NCI-H82 treated with DMSO at 0.1 percent for 48 hours (cell line): ENCODE measurements around the gene DNAJB13.

Experiments used
- DNase-seq: peaks from one replicate; lab custom pipeline; 2025; ENCODE audit not compliant: unreplicated experiment; lab: John Stamatoyannopoulos, UW

Gene DNAJB13

DNA sequence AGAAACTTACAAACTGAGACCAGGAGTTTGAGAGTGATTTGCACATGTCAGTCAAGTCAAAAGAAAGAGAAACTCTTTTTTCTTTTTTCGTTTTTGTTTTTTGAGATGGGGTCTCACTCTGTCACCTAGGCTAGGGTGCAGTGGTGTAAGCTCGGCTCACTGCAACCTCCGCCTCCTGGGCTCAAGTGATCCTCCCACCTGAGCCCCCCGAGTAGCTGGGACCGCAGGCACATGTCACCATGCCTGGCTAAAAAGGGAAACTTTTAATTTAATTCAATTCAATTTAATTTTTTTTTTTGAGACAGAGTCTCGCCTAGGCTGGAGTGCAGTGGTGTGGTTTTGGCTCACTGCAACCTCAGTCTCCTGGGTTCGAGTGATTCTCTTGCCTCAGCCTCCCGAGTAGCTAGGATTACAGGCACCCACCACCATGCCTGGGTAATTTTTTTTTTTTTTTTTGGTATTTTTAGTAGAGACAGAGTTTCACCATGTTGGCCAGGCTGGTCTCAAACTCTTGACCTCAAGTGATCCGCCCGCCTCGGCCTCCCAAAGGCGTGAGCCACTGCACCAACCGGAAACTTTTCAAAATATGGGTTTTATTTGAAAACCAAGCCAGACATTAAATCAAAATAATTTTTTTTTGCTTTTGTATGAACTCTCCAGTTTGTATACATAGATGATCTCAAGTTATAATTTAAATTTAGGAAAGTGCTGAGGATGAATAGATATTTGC is 48.2 kb downstream of the DNAJB13 start:
- no peak for DNase-seq

GRCh38 chr11:73999581-74000306 is 48.9 kb downstream of the DNAJB13 start:
- DNase-seq, result no peak

GRCh38 chr11:74000307-74001133 is 49.7 kb downstream of the DNAJB13 start:
- no peak for DNase-seq

- DNase-seq, result no peak
Observed at GRCh38 chr11:74001822-74002286, 51.0 kb downstream of the DNAJB13 start.

GRCh38 chr11:74002832-74003231 is 52.0 kb downstream of the DNAJB13 start:
- no peak for DNase-seq

DNA sequence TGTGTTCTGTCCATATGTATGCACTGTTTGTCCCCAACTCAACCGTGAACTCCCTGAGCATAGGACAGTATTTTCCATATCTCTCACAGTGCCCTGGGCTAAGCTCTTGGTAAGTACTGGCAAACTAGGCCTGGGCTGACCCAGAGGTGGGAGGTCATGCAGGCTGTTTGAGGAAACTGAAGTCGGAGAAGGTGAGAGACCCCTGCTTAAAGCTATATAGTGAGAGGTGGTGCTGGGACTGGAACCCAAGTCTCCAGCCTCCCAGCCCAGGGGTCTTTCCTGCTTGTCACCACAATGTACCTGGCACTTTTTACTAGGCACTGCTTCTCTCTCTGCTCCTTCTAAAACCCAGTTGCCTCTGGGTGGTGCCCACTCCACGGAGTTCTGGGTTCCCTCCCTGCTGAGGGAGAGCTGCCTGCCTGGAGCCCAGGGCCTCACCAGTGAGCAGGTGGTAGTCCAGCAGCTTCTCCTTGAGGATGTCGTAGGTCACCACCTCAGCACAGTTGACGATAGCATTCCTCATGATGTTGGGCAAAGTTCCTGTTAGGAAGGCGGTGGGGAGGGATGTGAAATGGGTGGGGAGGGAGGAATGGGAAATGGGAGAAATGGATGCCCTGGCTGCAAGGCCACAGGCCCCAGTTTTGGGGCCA is 53.3 kb downstream of the DNAJB13 start:
- DNase-seq, result no peak

DNA sequence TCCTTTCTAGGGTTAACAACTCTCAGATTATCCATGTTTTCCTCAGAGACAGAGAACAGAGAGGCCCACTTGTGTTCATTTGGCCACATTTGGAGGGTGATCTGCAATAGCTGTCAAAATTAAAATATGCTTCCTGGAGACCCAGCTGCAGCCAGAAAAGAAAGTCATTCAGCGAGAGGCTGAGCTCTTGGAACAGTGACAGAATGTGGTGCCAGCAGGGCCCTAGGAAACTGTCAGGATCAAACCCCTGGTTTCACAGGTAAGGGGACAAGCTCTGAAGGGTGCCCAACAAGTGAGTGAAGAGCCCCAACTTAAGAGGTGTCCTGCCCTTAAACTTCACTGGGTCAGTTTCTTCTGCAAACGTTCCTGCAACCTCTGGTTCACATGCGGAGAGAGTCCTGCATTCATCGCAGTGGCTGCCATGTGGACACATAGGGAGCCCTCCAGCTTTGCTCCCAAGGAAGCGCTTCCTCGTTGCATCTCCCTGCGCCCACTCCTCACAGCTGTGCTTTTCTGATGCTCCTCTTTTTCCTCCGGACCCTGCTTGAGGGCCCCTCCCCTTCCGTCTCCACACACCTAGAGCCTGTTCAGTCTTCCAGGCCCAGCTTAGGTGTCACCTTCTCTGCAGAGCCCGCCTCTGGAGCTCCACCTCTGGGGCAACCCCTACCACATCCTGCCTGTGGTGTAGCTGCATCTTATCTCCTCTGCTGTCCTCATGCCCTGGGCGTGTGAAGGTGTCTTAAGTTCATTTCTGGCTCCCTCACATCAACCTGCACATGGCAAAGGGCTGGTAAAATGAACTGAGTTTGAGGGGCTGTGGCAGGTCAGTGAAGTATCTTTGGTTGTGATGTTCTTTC is 54.2 kb downstream of the DNAJB13 start:
- no peak for DNase-seq

DNA sequence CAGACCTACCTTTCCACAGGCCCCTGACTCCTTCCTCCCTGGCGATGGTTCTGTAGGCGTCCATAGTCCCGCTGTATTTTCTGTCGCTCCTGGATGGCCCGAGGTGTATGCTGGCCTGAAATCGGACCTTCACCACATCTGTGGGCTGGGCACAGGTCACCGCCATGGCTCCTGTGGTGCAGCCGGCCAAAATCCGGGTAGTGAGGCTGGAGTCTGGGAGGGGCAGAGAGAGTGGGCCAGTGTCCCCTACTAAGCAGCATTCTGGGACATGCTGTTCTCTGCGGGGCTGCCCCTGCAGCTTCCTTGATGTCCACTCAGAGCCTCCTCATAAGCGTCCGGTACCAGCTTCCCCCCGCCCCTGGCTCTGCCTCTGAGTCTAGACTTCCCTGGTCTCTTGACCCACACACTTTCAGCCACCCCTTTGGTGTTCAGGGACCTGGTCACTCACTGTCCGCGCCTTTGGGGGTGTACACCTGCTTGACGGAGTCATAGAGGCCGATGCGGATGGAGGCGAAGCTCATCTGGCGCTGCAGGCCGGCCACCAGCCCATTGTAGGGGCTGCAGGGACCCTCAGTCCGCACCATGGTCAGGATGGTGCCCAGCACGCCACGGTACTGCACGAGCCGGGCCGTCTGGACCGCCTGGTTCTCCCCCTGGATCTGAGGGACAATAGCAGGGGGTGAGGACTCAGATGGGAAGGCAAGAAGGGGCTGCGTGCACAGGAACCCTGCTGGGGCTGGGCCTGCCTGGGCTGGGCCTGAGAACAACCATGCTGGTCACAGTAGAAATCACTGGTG is 55.1 kb downstream of the DNAJB13 start:
- no peak for DNase-seq

DNA sequence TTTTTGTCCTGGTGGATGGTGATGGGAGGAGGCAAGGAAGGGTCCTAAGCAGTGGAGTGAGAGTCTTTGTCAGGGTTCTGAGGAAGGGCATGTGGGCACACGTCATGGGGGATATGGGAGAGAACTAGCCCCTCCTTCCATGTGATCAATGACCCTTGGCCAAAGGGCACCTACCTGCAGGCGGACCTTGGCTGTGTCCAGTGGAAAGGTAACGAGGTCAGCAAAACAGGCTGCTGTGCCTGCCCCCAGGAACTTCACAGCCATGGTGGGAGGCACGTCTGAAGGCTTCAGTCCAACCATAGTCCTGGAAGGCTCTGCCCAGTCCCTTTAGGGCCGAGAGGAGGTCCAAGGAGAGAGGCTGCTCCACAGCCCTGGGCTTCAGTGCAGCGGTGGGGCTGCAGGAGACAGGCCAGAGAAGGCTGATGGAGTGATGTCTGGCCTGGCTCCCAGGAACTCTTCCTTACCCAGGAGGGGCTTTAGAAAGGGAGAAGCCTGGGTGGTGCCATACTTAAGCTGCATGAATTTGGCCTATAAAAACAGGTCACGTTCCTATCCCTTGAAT is 56.0 kb downstream of the DNAJB13 start:
- no peak for DNase-seq

- DNase-seq, result no peak
Observed at GRCh38 chr11:74007691-74008372, 57.0 kb downstream of the DNAJB13 start.

DNA sequence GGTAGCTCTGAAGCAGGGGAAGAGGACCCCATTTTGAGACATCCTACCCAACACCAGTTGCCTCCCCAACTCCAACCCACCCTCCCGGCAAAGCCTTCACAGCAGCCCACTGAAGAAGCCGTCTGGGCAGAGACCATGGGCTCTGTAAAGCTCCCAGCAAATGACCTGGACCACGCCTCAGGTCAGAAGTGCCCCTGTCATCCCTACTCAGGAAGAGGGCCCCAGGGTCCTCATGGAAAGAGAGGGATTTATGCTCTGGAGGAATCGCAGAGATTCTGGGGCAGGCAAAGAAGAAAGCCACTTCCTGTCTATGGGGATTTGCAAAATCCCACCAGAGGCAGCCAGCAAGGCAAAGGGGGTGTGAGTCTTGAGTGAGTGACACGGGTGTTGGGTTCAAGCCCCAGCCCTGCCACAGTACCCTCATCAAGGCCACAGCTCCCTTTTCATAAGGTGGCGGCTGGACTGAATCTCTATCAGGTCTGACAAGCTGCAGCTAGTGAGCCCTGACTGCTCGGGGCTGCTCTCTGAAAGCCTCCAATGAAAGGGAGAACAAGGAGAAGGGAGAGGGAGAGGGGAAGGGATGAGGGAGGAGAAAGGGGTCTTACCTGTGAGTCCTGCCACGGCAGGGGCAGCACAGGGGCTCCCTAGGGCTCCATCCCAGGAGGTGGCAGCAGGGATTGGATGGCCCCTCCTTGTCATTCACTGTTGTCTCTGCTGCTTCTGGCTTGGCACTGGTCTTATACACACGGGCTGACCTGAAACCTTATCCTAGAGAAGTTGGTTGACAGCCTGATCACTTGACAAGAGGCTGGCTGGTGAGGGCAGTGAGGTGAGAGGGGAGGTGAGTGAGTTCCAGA is 57.8 kb downstream of the DNAJB13 start, which contains the start of gene UCP3:
UCP3 (minus strand) TSS at position 713 of the 857 bp plus-strand sequence. CDS start 2,043 bp downstream, outside the sequence.
- no peak for DNase-seq

- no peak for DNase-seq
Observed at GRCh38 chr11:74009230-74009547, 58.4 kb downstream of the DNAJB13 start.

- no peak for DNase-seq
Observed at GRCh38 chr11:74009675-74010305, 59.0 kb downstream of the DNAJB13 start.

GRCh38 chr11:74010306-74011300 is 59.8 kb downstream of the DNAJB13 start:
- DNase-seq, result no peak

DNA sequence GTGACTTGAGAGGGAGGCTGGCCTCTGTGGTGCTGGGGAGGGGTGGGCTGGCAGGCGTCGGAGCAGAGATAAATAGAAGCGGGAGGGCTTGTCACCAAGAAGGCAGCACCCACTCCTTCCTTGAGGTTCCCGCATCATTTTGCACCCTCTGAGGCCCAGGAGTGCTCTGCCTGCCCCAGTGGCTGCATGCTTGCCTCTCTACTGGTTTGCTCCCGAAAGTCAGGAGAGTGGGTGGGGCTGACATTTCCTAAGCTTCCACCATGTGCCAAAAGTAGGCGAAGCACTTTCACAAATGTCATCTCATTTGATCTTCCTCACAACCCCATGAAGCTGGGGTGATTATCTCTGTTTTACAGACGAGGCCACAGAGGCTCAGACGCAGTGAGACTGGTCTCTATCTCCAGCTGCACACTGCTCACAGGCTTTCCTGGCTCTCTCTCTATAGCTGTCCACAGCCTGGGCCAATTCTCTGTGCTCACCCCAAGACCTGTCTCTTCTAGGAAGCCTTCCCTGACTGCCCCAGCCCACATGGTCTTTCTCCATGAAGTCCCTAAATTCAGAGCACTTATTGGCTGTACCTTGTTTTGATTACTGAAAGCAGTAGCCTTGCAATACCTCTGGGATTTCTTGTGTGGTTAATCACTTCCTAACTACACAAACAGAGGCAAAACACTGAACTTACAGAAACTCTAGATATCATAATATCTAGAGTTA is 60.7 kb downstream of the DNAJB13 start:
- DNase-seq, result no peak
